Retina (tissue), 1 donor: ENCODE data around the gene TMEM132C.
"Not testable (repeated sequence)": the region's sequence is repeated elsewhere in the genome, so short reads cannot be mapped to it uniquely, and the experiment has no call there.

ENCODE experiments used
- DNase-seq: peaks from one replicate; pipeline ENCODE4 v3.0.0-alpha.2; 2016

Gene TMEM132C

GRCh38 chr12:128423205-128423604 lies 156.2 kb downstream of the TMEM132C start:
- no peak for DNase-seq

- no peak for DNase-seq
These were observed 158.0 kb downstream of the TMEM132C start for GRCh38 chr12:128424931-128425431.

- DNase-seq = no peak
These were observed 158.8 kb downstream of the TMEM132C start for GRCh38 chr12:128425666-128426331.

GRCh38 chr12:128426511-128426910 lies 159.5 kb downstream of the TMEM132C start:
- no peak for DNase-seq

- DNase-seq = no peak
These were observed 172.8 kb downstream of the TMEM132C start for GRCh38 chr12:128439796-128440195.

GRCh38 chr12:128442096-128442495 lies 175.1 kb downstream of the TMEM132C start:
- no peak for DNase-seq

GRCh38 chr12:128444598-128444997 lies 177.6 kb downstream of the TMEM132C start:
- DNase-seq = no peak

GRCh38 chr12:128445415-128446127 lies 178.6 kb downstream of the TMEM132C start:
- DNase-seq = no peak

- DNase-seq = no peak
These were observed 182.3 kb downstream of the TMEM132C start for GRCh38 chr12:128449146-128449894.

- DNase-seq = no peak
These were observed 183.8 kb downstream of the TMEM132C start for GRCh38 chr12:128450810-128451209.

GRCh38 chr12:128455851-128456250 lies 188.9 kb downstream of the TMEM132C start:
- DNase-seq = no peak

- DNase-seq = no peak
These were observed 190.0 kb downstream of the TMEM132C start for GRCh38 chr12:128456922-128457321.

- no peak for DNase-seq
These were observed 191.5 kb downstream of the TMEM132C start for GRCh38 chr12:128458301-128458974.

- no peak for DNase-seq
These were observed 192.1 kb downstream of the TMEM132C start for GRCh38 chr12:128459067-128459466.

GRCh38 chr12:128463881-128464280 lies 196.9 kb downstream of the TMEM132C start:
- DNase-seq = no peak

- DNase-seq = no peak
These were observed 200.9 kb downstream of the TMEM132C start for GRCh38 chr12:128467882-128468281.

GRCh38 chr12:128468926-128469325 lies 202.0 kb downstream of the TMEM132C start:
- no peak for DNase-seq

- no peak for DNase-seq
These were observed 204.5 kb downstream of the TMEM132C start for GRCh38 chr12:128471491-128471890.

GRCh38 chr12:128474916-128475315 lies 207.9 kb downstream of the TMEM132C start:
- DNase-seq = no peak

- no peak for DNase-seq
These were observed 209.3 kb downstream of the TMEM132C start for GRCh38 chr12:128476266-128476665.

GRCh38 chr12:128483526-128484255 lies 216.7 kb downstream of the TMEM132C start:
- DNase-seq = no peak

- not testable (repeated sequence) for DNase-seq
These were observed 230.4 kb downstream of the TMEM132C start for GRCh38 chr12:128497376-128497775.
